ENCODE results near the gene ERCC8. TPM values are rescaled to one million over a fixed set of nuclear protein-coding genes. Genes with fewer than 3 reads are reported as not detected.

ERCC8 gene
- total and polyA plus RNA-seq, 2 of the 13 experiments (the other 11 are each of a cell fraction or from before 2014, with no cell fraction given), result 24.4 to 35.2 TPM

DNA sequence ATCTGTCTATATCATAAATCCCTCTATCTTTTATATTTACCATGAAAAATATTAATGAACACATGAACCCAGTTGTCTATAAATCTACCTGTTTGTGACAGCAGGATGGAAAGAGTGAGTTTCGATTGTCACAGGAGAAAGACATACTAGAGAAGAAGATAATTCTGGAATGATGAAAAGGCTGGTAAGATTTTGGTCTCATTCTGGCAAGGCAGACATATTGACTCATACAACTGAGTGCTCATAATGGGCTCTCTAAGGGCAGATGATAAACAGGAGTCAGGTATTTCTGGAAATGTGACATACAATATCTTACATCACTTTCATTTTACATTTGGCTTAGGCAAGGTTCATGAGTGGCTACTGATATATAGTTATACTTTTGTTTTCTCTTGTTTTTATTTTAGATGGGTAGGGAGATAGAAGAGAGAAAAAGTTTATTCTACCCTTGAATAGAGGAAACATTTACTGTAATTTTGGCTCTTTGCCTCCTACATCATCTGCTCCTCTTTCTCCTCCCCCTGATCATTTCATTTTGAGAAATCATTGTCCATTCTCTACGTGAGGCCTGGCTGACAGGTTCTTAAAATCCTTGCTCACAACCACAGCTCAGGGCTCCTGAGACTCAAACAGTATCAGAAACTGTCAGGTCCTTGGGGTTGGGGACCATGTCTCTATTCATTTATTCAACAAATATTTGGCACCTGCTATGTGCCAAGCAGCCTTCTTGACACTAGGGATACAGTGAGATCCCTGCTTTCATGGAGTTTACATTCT lies 115.2 kb downstream of the ERCC8 start:
- Histone ChIP-seq H2AFZ (ENCODE audit: low read length) (no peak overlapping the region), H3K36me3 (replicated peaks in 1 of 2; ENCODE audit: control insufficient read depth in 1 of 2, insufficient read depth in 2 of 2, low read length in 2 of 2) (no peaks in the 10 kb centered on the region), H3K4me3 (replicated peaks in 1 of 3; ENCODE audit: insufficient read depth in 1 of 3, low read depth in 2 of 3, low read length in 3 of 3) (no peak overlapping the region), H4K20me1 (ENCODE audit: insufficient read depth, low read length) (no peaks in the 10 kb centered on the region), H3K9ac (ENCODE audit: insufficient read depth, low read depth, low read length) (no peak overlapping the region), H3K27me3 (ENCODE audit: control insufficient read depth in 1 of 2, insufficient read depth in 2 of 2, low read length in 2 of 2) (no peaks in the 10 kb centered on the region), H3K4me2 (ENCODE audit: low read depth, low read length) (no peak overlapping the region), H3K9me3 (ENCODE audit: low read length) (no peaks in the 10 kb centered on the region), H3K27ac (ENCODE audit: extremely low read length, insufficient read depth, low read length) (no peak overlapping the region), H3K79me2 (ENCODE audit: insufficient read depth, low read length) (no peaks in the 10 kb centered on the region), H3K4me1 (ENCODE audit: insufficient read depth, low read length) (no peaks in the 10 kb centered on the region)
- no TSS peak for BruUV-seq (replicated peaks)
- ChIA-PET POLR2A (no interaction called here), CTCF (ENCODE audit: low intra/inter-chr PET ratio, low total read pairs) (no interaction called here)
- DNase-seq (ENCODE audit: low spot score), result no peak
- intact Hi-C loops (cut with micrococcal nuclease; ENCODE audit: unreplicated experiment) (loop anchor here (10.0 kb wide), 1 partner anchor 1265 kb away; no protein-coding TSS in a partner anchor), in situ Hi-C loops (cut with HindIII; ENCODE audit: extremely low pct_ligation_motif_present, low pct_unique_long_range_greater_than_20kb) (no loop called here)
- TF ChIP-seq HMG20A (CRISPR knock-in tag; IDR thresholded peaks at IDR 0.05; ENCODE audit: borderline replicate concordance) (no peak), CREM (IDR thresholded peaks at IDR 0.05) (no peak), CREM (CRISPR knock-in tag; IDR thresholded peaks at IDR 0.05) (no peak), GFI1 (CRISPR knock-in tag; IDR thresholded peaks at IDR 0.05; ENCODE audit: borderline replicate concordance) (no peak), ARNT2 (CRISPR knock-in tag; IDR thresholded peaks at IDR 0.05; ENCODE audit: low read depth) (no peak), BHLHE40 (IDR thresholded peaks at IDR 0.05; ENCODE audit: low read length) (no peak), HDAC2 (CRISPR knock-in tag; IDR thresholded peaks at IDR 0.05) (no peak), CHD4 (IDR thresholded peaks at IDR 0.05; ENCODE audit: borderline replicate concordance, low read length) (no peak), RFXANK (CRISPR knock-in tag; IDR thresholded peaks at IDR 0.05) (no peak), MLLT10 (CRISPR knock-in tag; IDR thresholded peaks at IDR 0.05) (no peak)
- TF ChIP-seq, protein P1, sequence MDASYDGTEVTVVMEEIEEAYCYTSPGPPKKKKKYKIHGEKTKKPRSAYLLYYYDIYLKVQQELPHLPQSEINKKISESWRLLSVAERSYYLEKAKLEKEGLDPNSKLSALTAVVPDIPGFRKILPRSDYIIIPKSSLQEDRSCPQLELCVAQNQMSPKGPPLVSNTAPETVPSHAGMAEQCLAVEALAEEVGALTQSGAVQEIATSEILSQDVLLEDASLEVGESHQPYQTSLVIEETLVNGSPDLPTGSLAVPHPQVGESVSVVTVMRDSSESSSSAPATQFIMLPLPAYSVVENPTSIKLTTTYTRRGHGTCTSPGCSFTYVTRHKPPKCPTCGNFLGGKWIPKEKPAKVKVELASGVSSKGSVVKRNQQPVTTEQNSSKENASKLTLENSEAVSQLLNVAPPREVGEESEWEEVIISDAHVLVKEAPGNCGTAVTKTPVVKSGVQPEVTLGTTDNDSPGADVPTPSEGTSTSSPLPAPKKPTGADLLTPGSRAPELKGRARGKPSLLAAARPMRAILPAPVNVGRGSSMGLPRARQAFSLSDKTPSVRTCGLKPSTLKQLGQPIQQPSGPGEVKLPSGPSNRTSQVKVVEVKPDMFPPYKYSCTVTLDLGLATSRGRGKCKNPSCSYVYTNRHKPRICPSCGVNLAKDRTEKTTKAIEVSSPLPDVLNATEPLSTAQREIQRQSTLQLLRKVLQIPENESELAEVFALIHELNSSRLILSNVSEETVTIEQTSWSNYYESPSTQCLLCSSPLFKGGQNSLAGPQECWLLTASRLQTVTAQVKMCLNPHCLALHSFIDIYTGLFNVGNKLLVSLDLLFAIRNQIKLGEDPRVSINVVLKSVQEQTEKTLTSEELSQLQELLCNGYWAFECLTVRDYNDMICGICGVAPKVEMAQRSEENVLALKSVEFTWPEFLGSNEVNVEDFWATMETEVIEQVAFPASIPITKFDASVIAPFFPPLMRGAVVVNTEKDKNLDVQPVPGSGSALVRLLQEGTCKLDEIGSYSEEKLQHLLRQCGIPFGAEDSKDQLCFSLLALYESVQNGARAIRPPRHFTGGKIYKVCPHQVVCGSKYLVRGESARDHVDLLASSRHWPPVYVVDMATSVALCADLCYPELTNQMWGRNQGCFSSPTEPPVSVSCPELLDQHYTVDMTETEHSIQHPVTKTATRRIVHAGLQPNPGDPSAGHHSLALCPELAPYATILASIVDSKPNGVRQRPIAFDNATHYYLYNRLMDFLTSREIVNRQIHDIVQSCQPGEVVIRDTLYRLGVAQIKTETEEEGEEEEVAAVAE (CRISPR knock-in tag; IDR thresholded peaks at IDR 0.05; ENCODE audit: borderline replicate concordance), result no peak
- TF ChIP-seq, protein P2, sequence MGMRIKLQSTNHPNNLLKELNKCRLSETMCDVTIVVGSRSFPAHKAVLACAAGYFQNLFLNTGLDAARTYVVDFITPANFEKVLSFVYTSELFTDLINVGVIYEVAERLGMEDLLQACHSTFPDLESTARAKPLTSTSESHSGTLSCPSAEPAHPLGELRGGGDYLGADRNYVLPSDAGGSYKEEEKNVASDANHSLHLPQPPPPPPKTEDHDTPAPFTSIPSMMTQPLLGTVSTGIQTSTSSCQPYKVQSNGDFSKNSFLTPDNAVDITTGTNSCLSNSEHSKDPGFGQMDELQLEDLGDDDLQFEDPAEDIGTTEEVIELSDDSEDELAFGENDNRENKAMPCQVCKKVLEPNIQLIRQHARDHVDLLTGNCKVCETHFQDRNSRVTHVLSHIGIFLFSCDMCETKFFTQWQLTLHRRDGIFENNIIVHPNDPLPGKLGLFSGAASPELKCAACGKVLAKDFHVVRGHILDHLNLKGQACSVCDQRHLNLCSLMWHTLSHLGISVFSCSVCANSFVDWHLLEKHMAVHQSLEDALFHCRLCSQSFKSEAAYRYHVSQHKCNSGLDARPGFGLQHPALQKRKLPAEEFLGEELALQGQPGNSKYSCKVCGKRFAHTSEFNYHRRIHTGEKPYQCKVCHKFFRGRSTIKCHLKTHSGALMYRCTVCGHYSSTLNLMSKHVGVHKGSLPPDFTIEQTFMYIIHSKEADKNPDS (CRISPR knock-in tag; IDR thresholded peaks at IDR 0.05), result no peak
- no peak for FAIRE-seq
- WGBS (ENCODE audit: low lambda C conversion rate), result 63% methylated on average over 2 of the region's 2 CpGs
- no peak for ATAC-seq
